PFSK-1 (cell line): ENCODE results near the gene ABHD17B.

Source experiments
- FOXP2 ChIP-seq: optimal IDR thresholded peaks from 2 replicates; pipeline ENCODE3; 2011; ENCODE audit warnings: borderline replicate concordance, control low read depth, inconsistent platforms; ENCODE audit not compliant: insufficient read depth; ENCODE audit errors: extremely low read length, extremely low read depth
- POLR2AphosphoS5 ChIP-seq: IDR thresholded peaks from 2 replicates; pipeline ENCODE4 v1.6.1; 2012; ENCODE audit warnings: low read depth, mild to moderate bottlenecking, control low read depth, low read length, moderate library complexity
- SIN3A ChIP-seq: IDR thresholded peaks from 2 replicates; pipeline ENCODE4 v1.6.1; 2012; ENCODE audit warnings: mild to moderate bottlenecking, low read length, moderate library complexity, borderline replicate concordance; ENCODE audit not compliant: insufficient read depth
- TAF1 ChIP-seq: IDR thresholded peaks from 2 replicates; pipeline ENCODE4 v1.6.1; 2012; ENCODE audit warnings: low read length, control low read depth, borderline replicate concordance; ENCODE audit not compliant: insufficient read depth
- TF ChIP-seq, protein P1 (sequence below), 2 experiments: IDR thresholded peaks; 2 replicates each; pipeline versions ENCODE4 v1.6.1 to v1.8.0; 2011 to 2012; ENCODE audit warnings: low read depth in 2 of 2, low read length in 2 of 2, control low read depth in 1 of 2, inconsistent platforms in 1 of 2, mild to moderate bottlenecking in 1 of 2, moderate library complexity in 1 of 2; ENCODE audit not compliant: insufficient read depth in 1 of 2

The ABHD17B gene

DNA sequence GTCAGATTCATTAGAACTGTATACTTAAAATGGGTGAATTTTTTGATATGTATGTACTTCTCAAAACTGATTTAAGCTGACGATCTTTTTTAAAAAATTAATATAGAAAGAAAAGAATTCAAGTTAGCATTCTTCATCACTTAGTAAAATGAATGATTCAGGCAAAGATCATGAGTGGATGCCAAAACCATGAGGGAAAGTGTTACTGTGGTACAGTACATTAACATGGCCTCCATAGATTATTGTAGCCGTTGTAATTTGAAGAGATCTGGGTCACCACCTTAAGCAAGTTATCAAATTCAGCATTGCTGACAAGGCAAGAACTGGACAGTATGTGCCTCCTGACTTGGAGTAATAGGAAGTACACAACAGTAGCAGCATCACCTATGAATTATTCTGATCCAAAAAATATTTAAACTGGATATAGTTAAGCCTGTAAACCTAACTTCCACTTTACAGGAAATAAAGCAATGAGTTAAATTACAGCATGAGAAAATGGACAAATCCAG, 30.1 kb upstream of the ABHD17B start:
- TF ChIP-seq, protein P1, sequence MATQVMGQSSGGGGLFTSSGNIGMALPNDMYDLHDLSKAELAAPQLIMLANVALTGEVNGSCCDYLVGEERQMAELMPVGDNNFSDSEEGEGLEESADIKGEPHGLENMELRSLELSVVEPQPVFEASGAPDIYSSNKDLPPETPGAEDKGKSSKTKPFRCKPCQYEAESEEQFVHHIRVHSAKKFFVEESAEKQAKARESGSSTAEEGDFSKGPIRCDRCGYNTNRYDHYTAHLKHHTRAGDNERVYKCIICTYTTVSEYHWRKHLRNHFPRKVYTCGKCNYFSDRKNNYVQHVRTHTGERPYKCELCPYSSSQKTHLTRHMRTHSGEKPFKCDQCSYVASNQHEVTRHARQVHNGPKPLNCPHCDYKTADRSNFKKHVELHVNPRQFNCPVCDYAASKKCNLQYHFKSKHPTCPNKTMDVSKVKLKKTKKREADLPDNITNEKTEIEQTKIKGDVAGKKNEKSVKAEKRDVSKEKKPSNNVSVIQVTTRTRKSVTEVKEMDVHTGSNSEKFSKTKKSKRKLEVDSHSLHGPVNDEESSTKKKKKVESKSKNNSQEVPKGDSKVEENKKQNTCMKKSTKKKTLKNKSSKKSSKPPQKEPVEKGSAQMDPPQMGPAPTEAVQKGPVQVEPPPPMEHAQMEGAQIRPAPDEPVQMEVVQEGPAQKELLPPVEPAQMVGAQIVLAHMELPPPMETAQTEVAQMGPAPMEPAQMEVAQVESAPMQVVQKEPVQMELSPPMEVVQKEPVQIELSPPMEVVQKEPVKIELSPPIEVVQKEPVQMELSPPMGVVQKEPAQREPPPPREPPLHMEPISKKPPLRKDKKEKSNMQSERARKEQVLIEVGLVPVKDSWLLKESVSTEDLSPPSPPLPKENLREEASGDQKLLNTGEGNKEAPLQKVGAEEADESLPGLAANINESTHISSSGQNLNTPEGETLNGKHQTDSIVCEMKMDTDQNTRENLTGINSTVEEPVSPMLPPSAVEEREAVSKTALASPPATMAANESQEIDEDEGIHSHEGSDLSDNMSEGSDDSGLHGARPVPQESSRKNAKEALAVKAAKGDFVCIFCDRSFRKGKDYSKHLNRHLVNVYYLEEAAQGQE (IDR thresholded peaks at IDR 0.05; ENCODE audit: insufficient read depth in 1 of 2, low read depth in 2 of 2, low read length in 2 of 2), result no peak
- no peak for TF ChIP-seq SIN3A
- TF ChIP-seq FOXP2, result no peak
- no peak for TF ChIP-seq POLR2AphosphoS5
- no peak for TF ChIP-seq TAF1

DNA sequence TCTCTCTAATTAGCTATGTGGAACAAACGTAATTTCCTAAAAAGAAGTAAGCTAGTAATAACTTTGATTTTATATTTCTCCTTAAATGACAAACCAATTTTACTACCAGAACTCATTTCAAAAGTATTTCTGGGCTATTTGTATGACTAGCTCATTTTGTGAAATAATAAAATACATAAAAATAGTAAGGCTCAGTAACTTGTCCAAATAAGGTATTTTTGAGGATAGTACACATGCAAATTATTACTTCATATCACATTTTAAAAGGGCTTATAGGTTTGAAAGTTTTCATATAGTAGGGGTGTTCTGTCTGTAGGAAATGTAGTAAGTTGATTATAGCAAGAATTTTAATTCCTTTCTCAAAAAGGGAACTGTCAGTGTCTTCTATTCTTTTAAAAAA, 26.9 kb upstream of the ABHD17B start:
- TF ChIP-seq FOXP2 (no peak), TAF1 (no peak), SIN3A (no peak)
- TF ChIP-seq, protein P1 (IDR thresholded peaks at IDR 0.05; ENCODE audit: insufficient read depth in 1 of 2, low read depth in 2 of 2, low read length in 2 of 2), result no peak

DNA sequence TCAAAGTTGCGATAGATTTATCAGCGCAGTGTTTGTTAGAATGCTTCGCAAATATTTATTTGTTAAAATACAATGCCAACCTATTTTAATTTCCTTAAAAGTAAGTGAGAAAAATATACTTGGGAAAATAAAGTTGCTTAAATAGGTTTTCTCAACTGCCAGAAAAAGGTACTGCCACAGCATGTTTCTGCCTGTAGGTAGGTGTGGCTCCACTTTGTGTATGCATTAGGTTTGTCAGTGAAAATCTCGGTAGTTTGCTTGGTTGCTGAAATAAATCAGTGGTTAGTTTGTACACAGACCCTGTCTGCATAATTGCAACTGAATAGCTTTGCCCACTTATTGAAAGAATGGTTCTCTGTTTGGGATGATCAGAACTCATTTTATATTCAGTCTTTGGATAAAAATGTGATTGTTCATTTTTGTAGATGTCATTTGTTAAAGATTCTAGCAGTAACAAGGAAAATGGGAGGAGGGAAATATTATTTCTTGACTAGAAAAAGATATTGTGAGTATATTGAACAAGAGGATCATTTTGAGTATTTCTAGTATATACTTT, 26.2 kb upstream of the ABHD17B start:
- TF ChIP-seq TAF1 (no peak), SIN3A (no peak), POLR2AphosphoS5 (no peak), FOXP2 (no peak)
- TF ChIP-seq, protein P1 (IDR thresholded peaks at IDR 0.05; ENCODE audit: insufficient read depth in 1 of 2, low read depth in 2 of 2, low read length in 2 of 2), result no peak

DNA sequence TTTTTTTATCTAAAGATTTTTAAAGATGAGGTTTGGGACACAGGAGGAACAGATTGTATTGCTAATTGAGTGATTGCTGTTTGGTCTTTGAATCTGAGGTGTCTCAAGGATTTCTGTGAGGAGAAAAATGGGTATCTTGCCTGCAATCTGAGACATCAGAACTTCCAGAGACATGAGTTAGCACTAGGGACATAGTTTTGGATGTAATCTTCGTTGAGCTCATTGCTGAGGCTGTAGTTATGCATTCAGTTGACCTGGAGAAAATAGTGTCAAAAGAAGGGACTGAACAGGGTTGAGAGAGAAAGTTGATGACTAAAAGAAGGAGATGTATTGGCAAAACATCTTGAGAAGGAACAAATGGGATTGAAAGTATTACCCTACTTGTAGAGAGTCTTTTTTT, 25.1 kb upstream of the ABHD17B start:
- TF ChIP-seq SIN3A (no peak), FOXP2 (no peak), TAF1 (no peak), POLR2AphosphoS5 (no peak)
- TF ChIP-seq, protein P1 (IDR thresholded peaks at IDR 0.05; ENCODE audit: insufficient read depth in 1 of 2, low read depth in 2 of 2, low read length in 2 of 2), result no peak

DNA sequence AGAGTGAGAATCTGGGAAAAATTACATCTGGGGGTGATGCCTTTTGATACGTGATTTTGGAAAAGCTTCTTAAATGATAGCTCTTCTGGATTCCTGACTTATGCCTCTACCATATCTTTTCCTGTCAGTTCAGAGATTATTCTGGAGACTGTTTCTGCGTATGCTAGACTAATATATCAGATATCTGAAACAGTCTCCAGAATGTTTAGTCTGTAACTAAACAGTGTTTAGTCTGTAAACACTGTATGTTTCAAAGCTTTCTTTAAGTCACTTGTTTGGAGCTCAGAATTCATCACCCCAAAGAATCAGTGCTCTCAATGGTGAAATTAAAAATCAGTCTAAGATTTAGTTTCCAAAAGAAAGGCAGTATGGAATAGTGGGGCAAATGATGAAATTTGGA, 20.2 kb upstream of the ABHD17B start:
- TF ChIP-seq SIN3A (no peak), POLR2AphosphoS5 (no peak), TAF1 (no peak), FOXP2 (no peak)
- TF ChIP-seq, protein P1 (IDR thresholded peaks at IDR 0.05; ENCODE audit: insufficient read depth in 1 of 2, low read depth in 2 of 2, low read length in 2 of 2), result no peak
